Head of caudate nucleus (tissue), 42 donors: ENCODE measurements around the gene ELL.
"Not testable (repeated sequence)": the region's sequence is repeated elsewhere in the genome, so short reads cannot be mapped to it uniquely, and the experiment has no call there.

Experiments
- DNase-seq, 42 donors: peaks; one replicate each; pipeline versions ENCODE4 v3.0.0 to v3.0.0-alpha.2; 2020 to 2021; ENCODE audit warnings: mixed read lengths in 7 of 42
- intact Hi-C: fragments of 100-400 bp; cut with DNase I; formaldehyde crosslinking; loops from one replicate; pipeline ENCODE4 v1.15.0; 2022

ELL gene

DNA sequence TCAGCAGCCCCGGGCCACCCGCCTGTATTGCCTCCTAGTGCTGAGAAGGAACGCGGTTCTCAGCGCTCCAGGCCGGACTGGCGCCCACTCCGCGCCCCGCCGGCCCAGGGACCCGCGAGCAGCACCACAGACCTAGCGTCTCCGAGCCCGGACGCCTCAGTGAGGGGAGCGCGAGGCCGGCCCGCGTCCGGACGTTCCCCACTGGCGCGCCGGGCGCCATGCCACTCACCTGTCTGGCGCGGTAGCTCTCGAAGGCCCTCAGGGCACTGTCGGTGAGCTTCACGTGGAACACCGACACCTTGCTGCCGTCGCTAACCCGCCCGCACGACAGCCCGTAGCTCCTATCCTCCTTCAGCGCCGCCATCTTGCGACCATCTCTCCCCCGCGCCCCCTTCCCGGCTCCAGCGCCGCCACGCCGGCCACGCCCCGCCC is at the start of gene ELL:
Gene ELL (minus strand): TSS at position 379 of the 432 bp plus-strand sequence. CDS start 15 bp downstream, at position 364.
- peak in 1 of 42 donors; percentile 33 for DNase-seq
- intact Hi-C loops = loop anchor here (10.0 kb wide), 1 partner anchor 57 kb away; no protein-coding TSS in a partner anchor

DNA sequence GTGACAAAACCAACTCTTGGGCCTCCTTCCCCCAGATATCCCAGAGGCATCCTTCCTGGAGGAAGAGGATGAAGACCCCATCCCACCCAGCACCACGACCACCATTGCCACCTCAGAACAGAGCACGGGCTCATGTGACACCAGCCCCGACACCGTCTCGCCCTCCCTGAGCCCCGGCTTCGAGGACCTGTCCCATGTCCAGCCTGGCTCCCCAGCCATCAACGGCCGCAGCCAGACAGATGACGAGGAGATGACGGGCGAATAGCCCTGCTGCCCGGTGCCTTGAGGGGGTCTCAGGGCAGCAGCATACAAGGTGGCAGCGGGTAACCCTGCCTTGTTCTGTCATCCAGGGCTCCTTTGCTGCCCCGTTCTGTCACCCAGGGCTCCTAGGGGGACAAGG is 46.5 kb upstream of the ELL start:
- intact Hi-C loops = no loop called here
- no peak for DNase-seq

DNA sequence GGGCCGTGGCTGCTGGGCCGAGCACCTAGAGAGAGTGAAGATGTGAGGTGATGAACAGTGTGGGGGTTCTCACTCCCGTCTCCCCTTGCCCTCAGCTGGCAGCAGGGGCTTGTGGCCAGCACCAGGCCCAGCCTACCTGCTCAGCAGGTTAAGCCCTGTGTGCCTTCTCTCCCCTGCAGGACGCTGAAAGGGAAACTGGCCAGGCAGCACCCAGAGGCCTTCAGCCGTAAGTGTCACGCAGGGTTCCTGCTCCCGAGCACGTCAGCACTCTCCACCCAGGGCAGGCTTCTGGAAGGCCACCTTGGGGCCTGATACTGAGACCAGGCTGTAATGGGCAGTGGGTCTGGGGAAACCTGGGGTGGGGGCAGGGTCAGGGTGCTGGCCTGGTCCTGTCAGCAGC is 45.1 kb upstream of the ELL start:
- intact Hi-C loops = no loop called here
- DNase-seq = no peak

DNA sequence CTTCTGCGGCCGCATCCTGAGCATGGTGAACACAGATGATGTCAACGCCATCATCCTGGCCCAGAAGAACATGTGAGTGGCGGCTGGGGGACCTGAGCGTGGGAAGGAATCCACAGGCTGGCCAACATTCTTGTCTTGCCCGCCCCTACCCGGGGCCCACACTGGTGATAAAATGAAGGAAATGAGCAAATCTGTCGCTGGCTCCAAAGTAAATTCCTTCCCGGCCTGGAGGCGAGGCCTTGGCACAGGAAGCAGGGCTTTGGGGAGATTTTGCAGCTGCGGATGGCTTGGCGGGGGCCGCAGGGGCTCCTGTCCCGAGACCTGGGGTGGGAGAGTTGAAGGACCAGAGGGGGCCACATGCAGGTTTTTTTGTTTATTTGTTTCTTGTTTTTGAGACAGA is 40.2 kb upstream of the ELL start:
- no peak for DNase-seq
- intact Hi-C loops = no loop called here

DNA sequence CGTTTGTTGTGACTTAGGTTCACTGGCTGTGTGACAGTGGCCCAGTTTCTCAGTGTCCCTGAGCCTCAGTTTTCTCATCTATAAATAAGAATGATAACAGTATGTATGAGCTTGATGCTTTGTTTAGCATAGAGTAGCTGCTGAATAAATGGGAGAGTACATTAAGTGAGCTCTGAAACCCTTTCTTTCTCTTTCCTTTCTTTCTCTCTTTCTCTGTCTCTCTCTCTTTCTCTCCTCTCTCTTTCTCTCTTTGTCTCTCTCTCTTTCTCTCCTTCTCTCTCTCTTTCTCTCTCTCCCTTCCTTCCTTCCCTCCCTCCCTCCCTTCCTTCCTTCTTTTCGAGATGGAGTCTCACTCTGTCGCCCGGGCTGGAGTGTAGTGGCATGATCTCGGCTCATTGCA is 37.8 kb upstream of the ELL start:
- no peak for DNase-seq
- intact Hi-C loops = no loop called here

DNA sequence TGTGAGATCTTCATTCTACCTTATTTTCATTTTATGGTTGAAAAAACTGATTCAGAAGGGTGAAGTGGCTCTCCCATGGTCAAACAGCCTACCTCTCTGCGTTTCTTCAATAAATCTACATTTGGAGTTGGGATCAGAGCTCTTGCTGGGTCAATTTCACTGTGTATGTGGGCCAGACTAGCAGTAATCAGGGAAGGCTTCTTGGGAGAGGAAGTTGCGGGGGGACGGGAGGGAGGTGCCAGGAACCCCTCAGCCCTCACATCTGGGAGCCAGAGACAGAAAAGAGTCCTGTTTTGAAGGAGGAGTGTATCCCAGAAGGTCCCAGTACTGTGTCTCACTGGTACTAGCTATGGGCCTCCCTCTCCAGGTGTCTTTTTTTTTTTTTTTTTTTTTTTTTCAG is 36.7 kb upstream of the ELL start:
- intact Hi-C loops = no loop called here
- DNase-seq = no peak

DNA sequence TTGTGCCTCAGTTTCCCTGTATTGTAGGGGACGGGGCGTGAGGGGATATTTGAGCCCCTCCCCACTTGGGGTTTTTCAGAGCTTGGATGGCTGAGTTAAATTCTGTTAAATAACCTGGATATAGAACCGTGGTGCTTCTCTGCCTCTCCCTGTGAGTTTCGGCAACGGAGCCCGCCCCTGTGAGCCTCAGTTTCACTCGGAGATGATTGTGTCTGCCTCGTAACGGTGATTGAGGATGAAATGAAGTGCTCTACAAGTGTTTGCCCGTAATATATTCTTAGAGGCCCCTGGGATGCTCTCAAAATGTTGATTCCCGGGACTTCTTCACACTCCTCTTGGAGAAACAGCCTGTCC is 36.3 kb upstream of the ELL start:
- intact Hi-C loops = no loop called here
- DNase-seq = peak in 1 of 42 donors; percentile 41

DNA sequence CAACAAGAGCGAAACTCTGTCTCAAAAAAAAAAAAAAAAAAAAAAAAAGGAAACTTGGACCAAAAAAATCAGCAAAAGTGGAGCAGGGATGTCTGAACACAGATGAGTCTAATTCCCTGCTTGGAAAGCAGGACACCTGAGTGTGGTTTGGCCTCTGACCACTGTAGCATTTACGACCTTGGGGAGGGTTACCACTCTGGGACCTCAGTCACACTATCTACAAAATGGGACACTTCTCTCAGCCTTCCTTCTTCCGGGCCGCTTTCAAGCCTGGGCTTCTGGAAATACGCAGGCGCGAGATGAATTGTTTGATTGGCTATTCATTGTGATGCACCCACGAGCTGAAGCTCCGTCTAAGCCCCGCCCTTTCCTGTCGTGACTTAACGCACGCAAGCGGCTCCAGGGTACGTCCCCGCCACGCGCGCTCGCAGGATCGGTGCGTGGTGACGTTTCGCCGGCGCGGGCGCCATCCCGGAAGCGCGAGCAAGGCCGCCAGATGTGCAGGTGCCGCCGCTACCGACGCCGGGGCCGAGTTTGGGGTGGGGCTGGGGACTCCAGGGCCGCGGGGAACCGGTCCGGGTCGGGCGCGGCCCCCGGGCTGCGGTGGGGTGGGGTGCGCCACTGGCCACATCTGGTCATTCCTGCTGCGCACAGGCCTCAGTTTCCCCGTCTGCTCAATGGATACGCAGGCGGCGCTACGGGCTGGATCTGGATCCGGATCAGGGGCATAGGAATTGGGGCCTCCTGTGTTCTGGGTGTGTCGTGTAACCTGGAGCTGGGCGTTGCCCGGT is 35.7 kb upstream of the ELL start, which contains the start of gene KXD1:
Gene KXD1 (plus strand): TSS at position 460 of the 791 bp plus-strand sequence. CDS start 4,187 bp downstream, outside the sequence.
- intact Hi-C loops = no loop called here

DNA sequence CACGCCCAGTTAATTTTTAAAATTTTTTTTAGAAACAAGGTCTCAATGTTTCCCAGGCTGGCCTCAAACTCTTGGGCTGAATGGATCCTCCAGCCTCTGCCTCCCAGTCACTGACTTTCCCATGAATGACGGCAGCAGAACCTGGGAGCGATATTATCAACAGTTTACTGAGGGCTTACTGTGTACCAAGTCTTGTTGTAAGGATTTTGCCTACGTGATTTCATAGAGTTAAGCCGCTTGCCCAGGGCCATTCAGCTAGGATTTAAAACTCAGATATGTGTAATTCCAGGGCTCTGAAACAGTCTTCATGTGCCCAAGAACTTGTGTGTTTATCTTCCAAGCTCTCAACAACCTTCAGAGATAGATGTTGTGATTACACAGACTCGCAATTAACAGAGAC is 29.8 kb upstream of the ELL start:
- intact Hi-C loops = no loop called here
- no peak for DNase-seq

More for the DNA sequence above, 35.7 kb upstream of the ELL start, which contains the start of gene KXD1:
- peak; percentile 94 to 99 (median 98) for DNase-seq

DNA sequence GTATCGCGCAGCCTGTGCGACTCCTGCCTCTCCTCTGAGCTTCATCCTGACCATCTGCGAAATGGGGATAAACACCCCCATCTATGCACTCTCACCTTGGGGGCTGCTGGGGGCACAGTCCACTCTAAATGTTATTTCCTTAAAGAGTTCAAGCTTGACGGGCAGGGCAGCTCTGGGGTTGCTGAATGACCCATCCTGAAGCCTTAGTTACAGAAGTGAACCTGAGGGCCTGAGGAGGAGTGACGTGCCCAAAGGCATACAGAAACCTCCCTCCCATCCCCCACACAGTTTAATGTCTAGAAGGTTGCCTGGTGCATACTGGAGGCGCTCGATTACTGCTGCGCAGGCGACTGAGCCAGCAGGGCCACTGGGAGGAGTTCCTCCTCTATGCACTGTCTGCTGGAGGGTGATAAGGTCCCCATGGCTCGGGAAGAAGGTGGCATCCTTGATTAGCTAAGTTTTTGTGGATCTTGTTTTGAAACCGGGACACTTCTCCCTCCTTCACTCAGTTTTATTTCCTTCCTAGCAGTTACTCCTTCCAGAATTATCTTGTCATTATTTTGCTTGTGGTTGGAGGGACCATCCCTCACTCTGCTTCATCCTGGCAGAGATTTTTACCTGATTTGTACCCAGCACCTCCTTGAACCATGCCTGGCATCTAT is 22.1 kb upstream of the ELL start:
- peak in 41 of 42 donors; percentile 27 to 91 (median 64) for DNase-seq
- intact Hi-C loops = no loop called here

DNA sequence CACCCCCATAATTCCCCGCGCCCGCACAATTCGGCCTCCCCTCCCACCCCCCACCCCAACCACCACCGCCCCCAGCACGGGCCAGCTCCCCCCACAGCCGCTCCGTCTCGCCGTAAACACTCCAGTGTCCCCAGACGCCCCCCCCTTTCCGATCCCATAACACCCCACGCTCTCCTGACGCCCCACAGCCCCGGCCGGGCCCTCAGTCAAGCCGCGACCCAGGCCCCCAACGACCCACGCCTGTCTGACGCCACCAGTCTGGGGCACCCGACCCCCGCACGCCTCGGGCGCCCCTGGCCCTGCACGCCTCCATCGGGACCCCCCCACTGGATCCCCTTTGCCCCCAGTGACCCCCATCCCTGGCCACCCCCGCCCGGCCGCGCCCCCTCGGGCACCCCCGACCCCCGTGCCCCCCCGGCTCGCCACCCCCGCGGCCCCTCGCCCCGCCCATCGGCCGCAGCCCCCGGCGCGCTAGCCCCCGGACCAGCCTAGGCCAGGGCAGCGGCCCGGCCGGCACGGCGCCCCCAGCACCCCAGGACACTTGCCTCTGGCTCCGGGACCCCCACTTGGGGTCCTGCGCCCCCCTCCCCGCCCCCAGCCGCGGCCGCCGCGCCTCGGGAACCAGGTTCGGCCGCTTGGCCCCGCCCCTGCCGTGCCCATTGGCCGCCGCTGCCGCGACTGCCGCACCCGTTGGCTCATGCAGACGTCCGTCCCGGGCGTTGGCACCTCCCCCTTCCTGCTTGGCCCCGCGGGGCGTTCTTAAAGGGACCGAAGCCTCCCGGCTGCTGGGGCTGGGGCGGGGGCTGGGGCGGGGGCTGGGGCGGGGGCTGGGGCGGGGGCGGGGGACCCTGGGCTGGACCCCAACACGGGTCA is 21.3 kb upstream of the ELL start, which contains the start of gene FKBP8:
Gene FKBP8 (minus strand): TSS at position 633 of the 873 bp plus-strand sequence. CDS start 1,603 bp downstream, outside the sequence.
- DNase-seq = peak; percentile 91 to 98 (median 96)
- intact Hi-C loops = no loop called here

DNA sequence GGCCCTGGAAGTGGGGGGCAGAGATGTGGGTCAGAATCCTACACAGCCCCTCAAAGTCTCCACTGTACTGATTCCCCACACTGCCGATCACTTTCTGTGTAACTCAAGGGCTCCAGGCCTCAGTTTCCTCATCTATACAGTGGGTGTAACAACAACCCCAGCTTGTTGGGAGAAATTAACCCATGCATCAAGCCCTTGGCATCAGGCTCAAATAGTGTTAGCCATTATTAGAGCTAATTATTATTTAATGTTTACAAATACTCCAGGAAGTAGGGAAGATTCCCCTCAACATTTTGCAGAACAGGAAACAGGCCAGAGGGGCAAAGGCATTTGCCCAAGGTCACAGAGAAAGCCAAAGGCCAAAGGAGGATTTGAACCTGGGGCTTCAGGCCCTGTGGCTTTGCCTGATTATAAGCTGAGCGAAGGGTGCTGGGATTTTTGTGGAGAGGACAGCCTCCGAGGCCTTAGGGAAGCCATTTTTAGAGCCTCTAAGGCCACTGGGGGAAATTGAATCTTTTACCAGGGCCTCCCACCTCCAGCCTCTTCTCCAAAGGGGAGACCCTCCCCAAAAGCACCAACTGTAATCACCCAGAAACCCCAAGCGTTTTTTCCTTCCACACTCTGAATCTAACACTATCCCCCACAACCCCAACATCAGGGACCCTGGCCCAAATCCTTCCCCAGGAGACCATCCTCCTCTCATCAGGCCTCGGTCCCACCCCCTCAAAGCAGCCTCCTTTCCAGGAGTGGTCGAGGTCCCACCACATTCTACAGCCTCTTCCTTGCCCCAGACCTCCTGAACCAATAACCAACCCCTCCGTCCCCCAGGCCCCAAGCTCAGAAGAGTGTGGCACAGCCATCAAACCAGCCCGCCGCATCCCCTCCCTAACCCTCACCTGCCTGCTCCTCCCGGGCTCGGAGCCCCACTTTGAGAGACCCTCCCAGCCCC is 20.4 kb upstream of the ELL start:
- intact Hi-C loops = no loop called here
- DNase-seq = peak in 3 of 42 donors; percentile 10 to 23 (median 14)

DNA sequence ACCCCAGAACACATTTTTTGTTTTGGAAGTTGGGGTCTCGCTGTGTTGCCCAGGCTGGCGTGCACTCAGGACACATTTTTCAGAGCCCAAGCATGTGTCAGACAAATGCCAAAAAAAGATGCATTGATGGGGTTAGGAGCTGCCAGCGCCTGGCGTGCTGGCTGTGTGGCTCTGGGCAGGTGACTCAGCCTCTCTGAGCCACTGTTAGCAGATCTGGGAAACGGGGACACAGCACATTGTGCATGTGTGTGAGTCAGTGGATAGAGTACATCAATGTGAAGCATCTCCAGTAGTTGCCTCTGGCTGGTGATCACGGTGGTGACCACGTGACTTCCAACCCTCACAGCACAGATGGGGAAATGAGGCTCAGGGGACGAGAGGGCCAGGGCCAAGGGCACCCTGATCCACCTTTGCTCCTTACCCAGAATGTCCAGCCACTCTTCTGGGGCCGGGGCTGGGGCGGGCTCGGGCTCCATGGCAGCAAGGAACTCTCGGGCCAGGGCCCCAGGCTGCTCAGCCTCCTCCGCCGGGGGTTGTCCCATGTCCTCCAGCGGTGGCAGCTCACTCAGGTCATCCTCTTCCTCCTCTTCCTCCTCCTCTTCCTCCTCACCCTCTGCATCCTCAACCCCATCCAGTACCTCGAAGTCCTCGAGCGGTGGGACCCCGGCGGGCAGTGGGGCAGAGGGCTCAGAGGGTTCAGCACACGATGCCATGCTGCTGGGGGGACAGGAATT is 19.6 kb upstream of the ELL start:
- intact Hi-C loops = no loop called here
- DNase-seq = peak in 20 of 42 donors; percentile 14 to 65 (median 30)

DNA sequence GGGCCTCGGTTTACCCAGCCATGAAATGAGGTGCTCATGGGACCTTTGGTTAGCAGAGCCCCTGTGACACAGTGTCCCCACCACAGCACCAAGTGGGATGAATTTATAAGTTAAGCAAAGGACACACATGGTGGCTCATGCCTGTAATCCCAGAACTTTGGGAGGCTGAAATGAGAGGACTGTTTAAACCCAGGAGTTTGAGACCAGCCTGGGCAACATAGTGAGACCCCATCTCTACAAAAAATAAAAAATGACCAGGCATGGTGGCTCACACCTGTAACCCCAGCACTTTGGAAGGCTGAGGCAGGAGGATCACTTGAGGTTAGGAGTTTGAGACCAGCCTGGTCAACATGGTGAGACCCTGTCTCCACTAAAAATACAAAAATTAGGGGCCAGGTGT is 18.3 kb upstream of the ELL start:
- intact Hi-C loops, DNase-seq: not testable (repeated sequence)

DNA sequence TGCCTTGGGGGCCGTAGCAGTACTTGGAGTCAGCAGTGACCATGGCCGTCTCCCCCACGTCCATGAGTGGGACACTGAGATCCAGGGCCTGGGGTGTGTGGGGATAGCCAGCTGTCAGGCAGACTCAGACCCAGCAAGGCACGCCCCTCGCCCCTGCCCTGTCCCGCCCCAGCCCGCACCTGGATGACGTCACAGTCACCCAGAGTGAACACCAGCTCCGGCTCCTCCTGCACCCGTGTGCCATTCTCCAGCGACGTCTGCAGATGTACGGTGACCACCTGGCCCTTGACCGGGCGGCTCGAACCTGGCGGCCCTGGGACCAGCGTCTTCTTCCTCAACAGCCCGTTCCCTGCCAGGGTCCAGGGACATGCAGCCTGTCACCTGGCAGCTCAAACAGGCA is 17.5 kb upstream of the ELL start:
- DNase-seq = no peak
- intact Hi-C loops = no loop called here

DNA sequence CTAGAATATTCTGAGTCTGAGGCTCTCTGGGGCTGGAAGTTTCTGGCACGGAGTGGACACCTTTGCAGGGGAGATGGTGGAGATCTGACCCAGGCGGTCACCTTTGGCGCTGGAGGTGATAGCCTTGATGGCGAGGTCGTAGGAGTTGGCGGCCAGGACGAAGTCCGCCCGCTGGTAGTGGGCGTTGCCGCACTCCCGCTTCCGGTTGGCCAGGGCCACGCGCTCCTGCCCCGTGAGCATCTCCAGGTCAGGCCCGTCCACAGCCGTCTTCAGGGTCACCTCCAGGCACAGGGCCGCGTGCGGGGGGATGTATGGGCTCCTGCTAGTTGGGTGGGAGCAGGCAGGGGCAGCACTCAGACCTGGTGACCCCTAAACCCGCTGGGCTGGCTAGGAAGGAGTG is 16.2 kb upstream of the ELL start:
- intact Hi-C loops = no loop called here
- no peak for DNase-seq

DNA sequence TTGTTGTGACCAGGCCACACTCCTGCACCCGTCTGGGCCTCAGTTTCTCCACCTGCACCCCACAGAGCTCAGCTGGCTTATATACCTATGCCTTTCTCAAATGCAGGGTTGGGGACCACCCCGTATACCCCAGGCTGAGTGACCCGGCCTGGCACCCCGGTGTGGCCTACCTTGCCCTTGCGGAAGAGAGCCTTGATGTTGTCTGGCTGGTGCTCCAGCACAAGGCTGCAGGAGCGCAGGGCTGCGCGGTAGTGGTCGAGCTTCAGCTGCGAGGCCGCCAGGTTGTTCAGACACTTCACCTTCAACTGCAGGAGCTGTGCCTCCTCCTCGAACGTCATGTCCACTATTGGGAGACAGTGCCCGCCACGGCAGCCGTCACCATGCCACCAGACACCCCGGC is 15.6 kb upstream of the ELL start:
- no peak for DNase-seq
- intact Hi-C loops = no loop called here

DNA sequence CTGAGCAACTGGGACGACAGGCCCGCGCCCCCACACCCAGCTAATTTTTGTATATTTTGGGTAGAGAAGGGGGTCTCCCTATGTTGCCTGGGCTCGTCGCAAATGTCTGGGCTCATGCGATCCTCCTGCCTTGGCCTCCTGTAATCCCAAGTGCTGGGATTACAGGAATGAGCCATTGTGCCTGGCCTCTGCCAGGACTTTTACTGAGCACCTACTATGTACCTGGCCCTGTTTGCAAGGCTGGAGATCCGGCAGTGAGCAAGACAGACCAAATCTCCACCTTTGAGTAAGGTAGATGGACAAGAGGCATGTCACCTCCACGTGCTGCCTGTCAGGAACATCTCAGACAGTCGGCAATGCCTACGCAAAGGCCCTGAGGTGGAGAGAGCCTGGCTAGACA is 14.6 kb upstream of the ELL start:
- DNase-seq = no peak
- intact Hi-C loops = no loop called here
